Limb (tissue), 2 donors: ENCODE measurements around the gene MEDAG.

Source experiments
- DNase-seq, 2 donors: peaks; one replicate each; pipeline ENCODE4 v3.0.0-alpha.2; 2016; ENCODE audit errors: extremely low spot score in 2 of 2

The MEDAG gene

DNA sequence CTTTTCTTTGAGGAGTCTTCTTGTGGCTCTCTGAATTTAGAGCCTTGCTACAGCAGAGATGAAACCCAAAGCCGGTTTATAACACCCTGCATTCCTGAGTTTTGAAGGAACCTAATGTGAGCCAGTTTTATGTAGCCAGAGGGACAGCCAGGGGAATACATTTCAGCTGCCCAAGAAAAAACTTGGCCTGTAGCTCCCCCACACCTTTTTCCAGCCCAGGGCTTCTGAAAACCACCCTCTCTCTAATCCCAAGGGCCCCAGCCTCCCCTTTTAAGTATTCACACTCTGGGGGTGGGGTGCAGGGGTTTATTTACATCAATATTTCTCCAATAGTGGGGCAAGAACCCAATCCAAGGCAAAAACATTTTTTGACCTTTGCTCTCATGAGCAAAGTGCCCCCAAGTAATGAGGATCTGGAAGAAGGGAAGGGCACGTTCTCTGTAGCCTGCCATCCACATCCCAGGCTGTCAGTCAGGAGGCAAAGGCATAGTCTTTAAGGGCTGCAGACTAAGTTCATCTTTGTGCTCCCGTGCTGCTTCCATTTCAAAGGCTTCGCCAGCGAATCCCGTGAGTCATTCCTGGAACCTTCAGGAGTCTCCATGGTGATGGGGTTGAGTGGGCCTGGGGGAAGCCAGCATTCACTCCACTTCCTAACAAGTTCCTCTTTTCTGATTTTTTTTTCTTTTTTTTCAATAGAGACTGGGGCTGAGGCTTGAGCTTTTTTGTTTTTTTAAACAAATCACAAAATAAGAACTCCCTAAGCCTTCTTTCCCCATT, 33.2 kb upstream of the MEDAG start:
- DNase-seq, result peak; percentile 72 to 73

DNA sequence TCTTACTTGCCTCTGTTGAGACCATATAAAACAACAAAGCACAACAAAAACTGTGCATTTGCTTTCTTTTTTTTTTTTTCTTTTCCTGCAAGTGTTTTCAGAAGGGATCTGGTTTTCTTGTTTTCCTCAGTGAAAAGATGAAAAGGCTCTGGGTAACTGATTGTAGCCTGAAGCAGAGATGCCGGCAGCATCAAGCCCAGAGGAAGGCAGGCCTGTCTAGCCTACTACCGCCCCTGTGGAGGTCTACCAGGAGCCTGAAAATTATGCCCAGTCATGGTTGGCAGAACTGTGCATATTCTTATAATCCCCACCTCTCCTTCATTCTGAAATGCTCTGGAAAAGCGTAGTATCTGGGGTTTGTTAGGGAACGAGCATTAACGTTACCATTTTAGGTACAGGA, 32.6 kb upstream of the MEDAG start:
- DNase-seq, result no peak

DNA sequence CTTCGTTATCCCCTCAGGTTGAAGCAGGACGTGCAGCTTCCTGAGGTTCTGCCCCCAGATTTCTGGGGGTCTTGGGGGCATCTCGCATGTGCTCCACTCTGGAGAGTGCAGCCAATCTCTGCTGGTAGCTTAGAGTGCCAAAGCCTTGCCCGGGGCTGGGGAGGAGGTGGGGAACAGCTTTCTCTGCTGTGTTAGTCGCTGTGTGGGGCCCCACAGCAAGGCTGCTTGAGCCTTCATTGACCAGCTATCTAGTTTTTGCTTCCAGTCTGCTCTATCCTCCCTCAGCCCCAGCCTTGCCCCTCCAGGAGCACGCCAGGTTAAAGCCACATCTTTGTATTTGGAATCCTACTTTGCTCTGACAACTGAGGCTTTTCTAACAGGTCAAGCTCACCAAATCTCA, 32.0 kb upstream of the MEDAG start:
- no peak for DNase-seq

DNA sequence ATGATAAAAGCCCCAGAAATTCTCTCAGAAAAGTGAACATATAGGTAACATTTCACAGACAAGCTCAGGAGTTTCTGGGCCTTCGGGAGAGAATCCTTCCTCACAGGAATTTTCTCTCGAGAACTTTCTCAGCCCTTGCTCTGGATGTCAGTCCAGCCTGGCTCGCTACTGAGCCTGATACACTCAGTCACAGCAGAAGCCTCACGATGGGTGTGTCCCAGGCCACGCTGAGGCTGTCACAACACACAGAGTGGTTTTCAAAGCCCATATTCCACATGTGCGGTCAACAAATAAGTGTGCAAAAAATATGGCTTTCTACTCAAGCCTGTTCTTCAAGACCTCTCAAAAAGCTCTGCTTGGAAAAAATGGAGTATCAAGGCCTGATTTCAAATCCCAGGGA, 31.5 kb upstream of the MEDAG start:
- DNase-seq, result no peak

DNA sequence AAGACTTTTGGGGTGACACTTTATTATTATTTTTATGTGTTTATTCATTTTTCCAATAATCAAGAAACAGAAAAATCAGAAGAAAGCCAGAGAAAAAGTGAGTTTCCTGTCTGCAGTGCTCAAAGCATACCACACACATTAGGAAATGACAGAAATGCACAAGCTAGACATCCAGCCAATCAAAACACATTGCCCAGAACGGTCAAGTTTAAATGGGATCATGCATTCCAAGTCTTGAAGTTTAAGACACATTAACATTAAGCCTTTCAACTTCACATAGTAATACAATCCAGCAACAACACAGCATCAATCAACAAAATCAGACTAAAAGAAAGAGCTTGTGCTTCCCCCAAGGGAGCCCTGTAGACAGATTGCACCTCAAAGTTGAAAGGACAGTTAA, 28.7 kb upstream of the MEDAG start:
- DNase-seq, result no peak

DNA sequence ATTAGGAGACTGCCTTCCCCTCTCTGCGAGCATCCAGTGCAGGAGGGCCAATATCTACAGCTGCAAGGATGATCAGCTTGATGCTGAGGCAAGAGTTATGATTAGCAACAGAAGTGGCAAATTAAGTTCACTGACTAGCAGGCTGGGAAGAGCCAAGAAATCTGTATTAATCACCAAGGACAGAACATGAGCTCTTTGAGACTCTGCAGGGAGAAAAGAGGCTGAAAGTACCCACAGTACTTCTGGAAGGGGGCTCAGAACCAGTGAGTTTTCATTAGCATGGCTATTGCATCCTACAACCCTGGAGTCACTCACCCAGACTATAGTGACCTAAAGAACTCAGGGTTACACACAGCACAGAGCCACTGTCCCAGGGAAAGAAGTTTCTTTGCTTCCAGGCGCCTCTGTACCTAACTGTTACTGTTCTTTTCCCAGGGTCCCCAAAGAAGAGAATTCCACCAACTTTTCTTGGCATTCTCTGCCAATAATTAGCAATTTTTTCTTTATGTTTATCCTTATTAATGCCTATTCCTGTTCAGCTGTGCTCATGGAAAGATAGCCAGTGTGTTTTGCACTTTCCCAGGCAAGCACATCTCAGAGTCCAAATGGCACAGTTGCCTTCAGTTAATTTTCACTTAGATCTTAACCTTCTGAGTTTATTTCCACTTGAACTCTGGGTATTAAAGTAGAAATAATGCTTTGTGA, 25.8 kb upstream of the MEDAG start:
- no peak for DNase-seq

DNA sequence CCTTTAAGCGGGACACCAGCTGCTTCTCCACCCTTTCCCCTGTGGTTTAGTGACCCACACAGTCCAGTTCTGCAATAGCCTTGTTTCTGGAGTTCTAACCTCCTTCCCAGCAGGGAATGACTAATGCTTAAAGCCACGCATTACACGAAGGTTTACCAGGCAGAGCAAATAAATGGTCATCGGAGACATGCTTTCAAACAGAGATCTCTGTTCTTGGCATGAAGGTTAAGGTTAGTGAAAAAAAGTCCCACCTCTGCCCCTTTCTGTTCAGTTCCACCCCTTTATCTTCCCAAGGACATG, 25.3 kb upstream of the MEDAG start:
- DNase-seq, result no peak

DNA sequence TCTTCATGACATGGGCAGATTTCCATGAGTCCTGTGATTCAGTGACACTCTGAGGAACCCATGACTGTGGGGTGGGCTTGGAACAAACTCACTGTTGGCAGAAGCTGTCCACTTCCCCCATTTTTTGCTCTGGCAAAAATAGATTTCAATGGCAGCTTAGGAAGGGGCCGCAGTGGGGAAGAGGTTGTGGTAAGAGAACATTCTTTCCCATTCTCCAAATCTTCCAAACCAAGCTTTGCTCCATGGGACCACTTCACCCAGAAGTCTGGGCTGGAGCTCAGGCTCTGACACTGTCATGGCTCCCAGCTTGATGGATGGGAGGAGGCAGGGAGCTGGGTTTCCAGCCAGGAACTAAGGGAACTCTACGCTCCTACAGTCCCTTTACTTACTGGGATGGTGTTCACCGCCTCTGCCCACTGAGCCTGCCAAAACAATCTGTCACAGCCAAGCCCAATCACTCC, 24.9 kb upstream of the MEDAG start:
- DNase-seq, result no peak

DNA sequence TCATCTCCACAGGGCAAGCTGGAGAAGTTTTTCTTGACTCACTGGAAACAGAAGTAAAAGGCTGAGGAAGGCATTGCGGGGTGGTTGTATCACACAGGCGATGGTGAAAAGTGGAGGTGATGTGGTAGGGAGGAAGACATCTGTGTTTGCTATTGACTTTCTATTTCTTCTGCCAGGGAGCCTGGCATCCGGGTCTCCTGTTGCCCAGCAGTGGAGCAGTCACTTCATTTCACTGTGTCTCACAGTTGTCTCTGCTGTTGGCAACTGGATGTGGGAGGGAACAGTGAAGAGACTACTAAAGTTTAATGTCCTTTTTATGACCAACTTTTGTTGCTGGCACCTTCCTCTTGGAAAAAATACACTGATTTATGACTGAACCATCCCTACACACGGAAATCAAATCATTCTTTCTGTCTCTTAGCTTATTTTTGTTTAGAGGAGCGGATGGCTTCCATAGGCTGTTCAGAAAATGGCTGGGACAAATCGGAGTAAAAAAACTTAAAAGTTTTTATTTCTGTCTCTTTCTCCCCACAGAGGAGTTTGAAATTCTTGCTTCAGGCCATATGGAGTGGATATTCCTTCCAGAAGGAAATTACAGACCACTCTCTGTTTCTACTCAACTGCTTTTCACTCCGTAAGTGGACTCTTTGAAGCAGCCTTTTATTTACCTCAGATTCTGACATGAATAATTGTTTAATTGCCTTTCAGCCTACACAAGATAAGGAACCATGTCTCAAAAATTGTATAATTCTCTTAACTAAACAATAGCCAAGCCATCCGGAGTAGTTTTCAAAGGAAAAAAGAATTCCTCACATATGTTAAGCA, 23.8 kb upstream of the MEDAG start:
- DNase-seq, result no peak

DNA sequence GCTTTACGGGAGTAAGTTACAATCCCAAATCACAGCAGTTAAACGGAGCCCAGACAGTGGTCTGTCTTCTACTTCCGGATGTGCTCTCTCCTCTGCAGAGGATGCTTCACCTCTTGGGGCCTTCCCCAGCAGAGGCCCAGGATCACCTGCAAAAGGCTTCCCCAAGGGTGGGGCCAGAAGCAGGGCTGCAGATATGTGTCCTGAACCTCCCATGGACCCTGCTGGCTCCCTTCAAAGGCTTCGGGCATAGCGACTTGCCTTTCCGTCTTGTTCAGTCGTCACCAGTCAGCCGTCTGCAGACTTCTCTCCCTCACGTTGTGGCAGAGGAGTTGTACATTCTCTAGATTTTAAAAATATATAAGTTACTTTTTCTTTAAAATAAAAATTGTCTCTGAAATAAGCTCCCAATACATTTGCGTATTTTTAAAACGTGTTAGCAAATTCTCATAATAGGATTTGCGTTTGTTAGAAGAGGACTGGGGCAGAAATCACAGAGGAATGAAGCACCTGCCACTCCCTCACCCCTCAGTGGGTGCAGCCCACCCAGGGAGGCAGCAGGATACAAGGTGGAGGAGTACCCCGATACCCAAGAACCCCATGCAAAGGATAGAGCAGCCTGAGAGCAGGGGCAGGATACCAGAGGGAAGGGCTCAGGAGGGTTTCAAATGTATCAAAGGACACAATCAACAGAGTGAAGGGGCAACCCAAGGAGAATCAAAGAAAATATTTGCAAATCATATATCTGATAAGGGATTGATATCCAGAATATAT, 22.9 kb upstream of the MEDAG start:
- DNase-seq, result no peak

DNA sequence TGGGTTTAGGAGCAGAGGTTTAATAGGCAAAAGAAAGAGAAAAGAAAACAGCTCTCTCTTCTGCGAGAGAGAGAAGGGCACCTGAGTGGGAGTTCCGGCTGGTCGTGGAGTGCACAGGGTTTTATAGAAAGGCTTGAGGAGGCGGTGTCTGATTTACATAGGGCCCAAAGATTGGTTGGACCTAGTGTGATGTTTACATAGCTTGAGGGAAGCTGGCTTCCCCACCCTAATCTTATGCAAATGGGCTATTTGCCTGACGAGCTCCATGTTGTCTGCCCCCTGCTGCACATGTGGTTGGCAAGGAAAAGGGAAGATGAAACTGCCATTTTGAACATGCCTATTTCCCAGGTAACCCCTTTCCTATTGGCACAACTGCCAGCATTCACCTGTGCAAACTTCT, 21.5 kb upstream of the MEDAG start:
- DNase-seq, result no peak

DNA sequence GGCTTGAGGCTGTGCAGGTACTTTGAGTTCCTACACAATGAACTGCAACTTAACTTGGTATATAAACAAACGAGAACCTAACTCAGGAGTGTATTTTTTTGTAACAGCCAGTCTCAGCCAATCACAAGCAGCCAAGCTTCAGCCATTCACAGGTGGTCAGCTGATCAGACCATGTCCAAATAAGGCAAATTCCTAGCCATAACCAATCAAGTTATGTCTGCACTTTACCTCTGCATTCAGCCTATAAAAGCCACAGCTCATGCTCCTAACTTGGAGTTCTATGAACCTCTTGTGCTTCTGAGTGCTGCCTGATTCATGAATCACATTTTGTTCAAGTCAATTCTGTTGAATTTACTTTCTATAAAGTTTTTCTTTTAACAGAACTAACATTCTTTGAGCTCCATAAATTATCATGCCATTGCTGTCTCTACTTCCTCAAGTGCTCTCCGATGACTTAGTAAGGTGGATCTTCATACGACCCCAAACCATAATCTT, 16.8 kb upstream of the MEDAG start:
- DNase-seq, result no peak

DNA sequence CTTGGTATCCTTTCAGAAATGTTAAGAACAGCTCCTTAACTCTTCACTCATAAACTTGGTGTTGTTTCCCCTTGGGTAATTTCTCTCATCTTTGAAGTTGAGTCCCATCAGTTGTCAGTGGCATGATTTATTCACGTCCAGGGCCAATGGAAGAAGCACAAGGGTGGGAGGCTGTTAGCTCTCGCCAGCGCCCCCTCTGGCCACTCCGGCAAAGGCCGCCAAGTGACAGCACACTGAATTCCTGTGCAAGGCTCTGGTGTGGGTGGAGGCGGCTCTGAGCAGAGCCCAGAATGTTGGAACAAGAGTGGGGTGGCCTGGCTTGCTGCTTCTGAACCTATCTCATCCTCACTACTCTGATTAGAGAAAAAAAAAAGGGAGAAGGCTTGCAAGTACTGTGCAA, 13.1 kb upstream of the MEDAG start:
- peak in 1 of 2 donors; percentile 57 for DNase-seq

DNA sequence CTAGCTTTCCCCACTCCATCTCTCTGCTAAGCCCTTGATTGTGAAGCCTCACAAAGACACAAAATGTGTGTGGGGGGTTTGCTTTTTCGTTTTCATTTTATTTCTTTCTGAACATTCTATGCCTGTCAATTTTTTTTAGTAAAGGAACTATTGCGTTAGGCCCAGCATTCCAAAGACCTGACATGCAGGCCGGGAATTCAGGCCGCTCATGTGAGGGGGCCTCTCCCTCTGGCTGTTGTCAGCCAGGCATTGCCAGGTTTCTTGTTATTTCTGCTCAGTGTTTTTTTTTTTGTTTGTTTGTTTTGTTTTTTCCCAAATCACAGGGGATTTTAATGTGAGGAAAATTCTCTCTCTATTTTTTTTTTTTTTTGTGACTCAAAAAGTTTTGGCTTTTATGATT, 10.3 kb upstream of the MEDAG start:
- peak in 1 of 2 donors; percentile 34 for DNase-seq

DNA sequence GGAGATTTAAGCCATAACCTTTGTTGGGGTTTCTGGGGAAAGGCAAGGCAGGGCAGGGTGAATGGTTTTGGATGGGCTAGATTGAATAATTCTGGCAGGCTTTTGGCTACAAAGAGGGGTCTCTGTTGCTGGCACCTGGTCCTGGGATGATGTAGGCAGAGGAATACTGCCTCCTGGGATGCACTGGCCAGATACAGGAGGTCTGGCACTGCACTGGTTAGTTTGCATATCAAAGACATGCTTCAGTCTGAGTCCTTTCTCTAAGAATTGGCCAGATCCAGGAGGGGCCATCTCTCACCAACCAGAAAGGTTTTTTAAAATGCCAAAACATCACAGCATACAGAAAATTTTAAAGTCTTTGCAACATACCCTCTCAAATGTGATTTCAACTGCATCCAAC, 8.0 kb upstream of the MEDAG start:
- no peak for DNase-seq

DNA sequence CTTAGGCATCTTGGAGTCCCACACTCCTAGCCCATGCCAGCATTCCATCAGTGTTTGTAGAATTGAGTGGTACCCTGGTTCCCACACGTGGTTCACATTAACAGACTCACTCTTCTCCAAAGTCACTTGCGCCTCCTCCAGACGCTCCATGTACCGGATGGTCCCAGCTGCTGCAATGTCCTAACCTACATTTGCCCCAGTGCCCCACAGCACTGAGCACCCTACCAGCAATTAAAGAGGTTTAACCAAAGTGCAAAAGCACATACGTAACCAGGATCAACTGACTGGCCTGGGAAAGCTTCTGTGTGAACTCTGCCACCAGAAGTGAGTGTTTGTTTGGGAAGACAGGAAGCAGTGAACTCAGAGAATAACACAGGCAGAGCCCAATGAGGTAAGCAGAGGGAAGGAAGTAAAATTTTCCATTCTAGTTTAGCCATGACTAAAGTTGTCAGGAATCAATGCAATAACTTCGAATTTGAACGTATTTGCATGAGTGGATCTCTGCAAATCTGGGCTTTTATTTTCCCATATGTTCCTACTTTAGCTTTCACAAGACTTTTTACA, 7.3 kb upstream of the MEDAG start:
- DNase-seq, result peak; percentile 58 to 86

DNA sequence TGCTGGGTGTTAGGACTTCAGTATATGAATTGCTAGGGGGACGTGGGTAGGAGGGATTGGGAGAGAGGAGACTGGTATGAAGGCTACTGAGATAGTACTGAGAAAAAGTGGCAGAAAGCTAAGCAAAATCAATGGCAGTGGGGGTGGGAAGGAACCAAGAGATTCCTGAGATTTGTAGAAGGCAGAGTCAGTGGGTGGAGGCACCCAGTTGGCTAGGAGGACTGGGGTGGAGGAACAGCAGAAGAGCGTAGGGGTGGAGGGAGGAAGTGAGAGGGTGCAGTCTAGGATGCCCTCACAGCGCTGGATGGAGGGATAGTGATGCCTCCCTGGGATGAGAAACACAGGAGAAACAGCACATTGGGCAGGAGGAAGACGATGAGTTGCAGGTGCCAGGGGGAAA, 5.6 kb upstream of the MEDAG start:
- no peak for DNase-seq

DNA sequence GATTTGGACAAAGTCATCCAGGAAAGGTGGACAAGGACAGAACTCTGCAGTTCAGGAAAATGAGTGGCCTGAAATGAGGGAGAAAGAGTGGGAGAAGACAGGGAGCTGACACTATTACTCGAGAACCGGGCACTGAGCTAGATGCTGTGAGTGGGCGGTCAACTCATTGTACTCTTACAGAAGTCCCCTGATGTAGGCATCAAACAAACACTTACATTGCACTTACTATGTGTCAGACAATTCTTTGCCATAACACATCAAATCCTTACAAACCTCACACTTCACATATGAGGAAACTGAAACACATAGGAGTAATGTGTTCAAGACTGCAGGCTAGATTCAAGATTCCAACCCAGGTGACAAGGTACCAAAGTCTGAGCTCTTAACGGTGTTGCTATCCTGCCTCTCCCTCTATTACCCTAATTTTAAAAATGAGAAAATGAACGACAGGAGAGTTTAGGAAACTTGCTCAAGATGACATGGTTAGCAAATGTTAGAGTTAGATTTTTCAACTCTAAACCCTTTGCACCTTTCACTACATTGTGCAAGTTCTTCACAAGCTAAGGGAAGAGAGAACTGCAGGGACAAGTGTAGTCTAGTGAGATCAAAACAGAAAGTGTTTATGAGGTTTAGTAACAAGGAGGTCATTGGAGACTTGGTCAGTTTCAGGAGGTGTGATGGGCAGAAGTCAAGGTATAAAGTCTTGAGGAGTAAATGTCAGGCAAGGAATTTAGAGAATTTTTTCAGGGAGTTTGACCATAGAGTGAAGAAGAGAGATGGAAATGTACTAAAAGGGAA, 4.9 kb upstream of the MEDAG start:
- DNase-seq, result no peak

DNA sequence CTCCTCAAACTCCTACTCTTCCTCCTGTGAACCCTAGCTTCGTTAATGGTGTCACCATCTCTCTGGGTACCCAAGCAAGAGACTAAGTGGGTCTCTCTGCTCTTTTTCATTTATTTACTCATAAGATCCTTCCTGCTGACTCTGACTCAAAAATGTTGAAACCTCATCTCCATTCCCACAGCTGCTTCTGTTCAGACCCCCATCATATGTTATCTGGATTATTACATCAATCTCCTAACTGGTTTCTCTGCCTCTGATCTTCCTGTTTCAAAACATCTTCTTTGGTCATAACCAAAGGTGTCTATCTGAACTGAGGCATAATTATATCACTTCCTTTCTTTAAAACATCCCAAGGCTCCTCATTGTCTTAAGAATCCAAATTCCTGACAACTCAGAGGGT, 2.0 kb upstream of the MEDAG start:
- DNase-seq, result no peak

DNA sequence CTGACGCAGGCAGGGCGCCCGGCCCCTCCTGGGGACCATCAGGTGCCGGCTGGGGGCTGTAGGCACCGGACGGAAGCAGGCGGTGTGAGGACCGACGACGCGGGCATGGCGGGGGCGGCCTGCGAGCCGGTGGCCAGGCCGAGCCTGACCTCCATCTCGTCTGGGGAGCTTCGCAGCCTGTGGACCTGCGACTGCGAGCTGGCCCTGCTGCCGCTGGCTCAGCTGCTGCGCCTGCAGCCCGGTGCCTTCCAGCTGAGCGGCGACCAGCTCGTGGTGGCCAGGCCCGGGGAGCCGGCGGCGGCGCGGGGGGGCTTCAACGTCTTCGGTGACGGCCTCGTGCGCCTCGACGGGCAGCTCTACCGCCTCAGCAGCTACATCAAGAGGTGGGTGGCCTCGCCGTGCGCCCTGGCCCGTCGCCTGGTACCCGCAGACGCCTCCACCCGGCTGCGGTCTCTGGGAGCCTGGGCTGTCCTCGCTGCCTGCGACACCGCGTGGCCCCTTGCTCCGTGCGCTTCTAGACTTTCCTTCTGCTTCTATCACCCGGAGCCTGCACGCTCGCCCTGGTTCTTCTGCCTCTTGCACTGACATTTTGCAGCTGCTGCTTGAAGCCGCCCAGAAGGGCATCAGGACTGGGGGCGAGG, 460 bp downstream of the MEDAG start:
- peak; percentile 21 to 68 for DNase-seq
